DND-41 (cell line): Measurements from ENCODE around the gene ZIC5.

Experiments used
- CTCF ChIP-seq: IDR thresholded peaks from 2 replicates; pipeline ENCODE4 v1.5.1; 2012; ENCODE audit warnings: borderline replicate concordance, low read length, moderate library complexity, mild to moderate bottlenecking; ENCODE audit not compliant: poor library complexity, severe bottlenecking; ENCODE audit errors: extremely low read depth
- EZH2 ChIP-seq: IDR thresholded peaks from 3 replicates; pipeline ENCODE4 v1.6.1; 2012; ENCODE audit warnings: borderline replicate concordance, low read depth, mild to moderate bottlenecking, moderate library complexity, low read length, inconsistent platforms; ENCODE audit not compliant: severe bottlenecking

- TF ChIP-seq CTCF (no peak), EZH2 (no peak)
Measured at GRCh38 chr13:99938635-99939034, 32.9 kb downstream of the ZIC5 start.
